Neural cell (in vitro differentiated cells): ENCODE results near the gene ZFC3H1. TPM values are rescaled to one million over a fixed set of nuclear protein-coding genes. Genes with fewer than 3 reads are reported as not detected.

ENCODE experiments used
- H2AFZ ChIP-seq: fragments of 200-600, 300-800 bp; sonication (generic), shearing (Covaris generic); 2 replicates; pipeline ENCODE4 v1.6.0; 2014; ENCODE audit warnings: low read depth, mild to moderate bottlenecking, antibody characterized with exemption, low read length, moderate library complexity
- H3F3A ChIP-seq: fragments of 200-600 bp; shearing (Covaris generic); 2 replicates; pipeline ENCODE4 v1.6.1; 2016; ENCODE audit warnings: mild to moderate bottlenecking, moderate library complexity, mixed read lengths, antibody characterized with exemption, low read length; ENCODE audit not compliant: insufficient read depth, poor library complexity, severe bottlenecking
- H3K27ac ChIP-seq: fragments of 200-600, 300-800 bp; sonication (generic), shearing (Covaris generic); 2 replicates; pipeline ENCODE4 v1.5.1; 2014; ENCODE audit warnings: mild to moderate bottlenecking, low read length, moderate library complexity
- H3K27me3 ChIP-seq: fragments of 300-800, 200-600 bp; sonication (generic), shearing (Covaris generic); 2 replicates; pipeline ENCODE4 v1.6.0; 2014; ENCODE audit warnings: mild to moderate bottlenecking, low read depth, low read length, moderate library complexity; ENCODE audit not compliant: insufficient read depth
- H3K36me3 ChIP-seq: fragments of 300-800, 200-600 bp; sonication (generic), shearing (Covaris generic); 2 replicates; pipeline ENCODE4 v1.5.1; 2014; ENCODE audit warnings: mild to moderate bottlenecking, antibody characterized with exemption, low read length, moderate library complexity; ENCODE audit not compliant: insufficient read depth
- H3K4me2 ChIP-seq: fragments of 300-800, 200-600 bp; sonication (generic), shearing (Covaris generic); 2 replicates; pipeline ENCODE4 v1.6.0; 2014; ENCODE audit warnings: mild to moderate bottlenecking, low read length
- H3K4me3 ChIP-seq: fragments of 300-800, 200-600 bp; sonication (generic), shearing (Covaris generic); 2 replicates; pipeline ENCODE4 v1.5.1; 2014; ENCODE audit warnings: mild to moderate bottlenecking, low read length, moderate library complexity
- H3K79me2 ChIP-seq: fragments of 200-600 bp; shearing (Covaris generic); replicated peaks from 2 replicates; pipeline ENCODE4 v1.6.0; 2014; ENCODE audit warnings: mild to moderate bottlenecking, low read length, moderate library complexity; ENCODE audit not compliant: insufficient read depth
- H3K9ac ChIP-seq: fragments of 300-800, 200-600 bp; sonication (generic), shearing (Covaris generic); 2 replicates; pipeline ENCODE4 v1.6.1; 2016; ENCODE audit warnings: mild to moderate bottlenecking, low read length, mixed read lengths
- H3K9me2 ChIP-seq: fragments of 200-600 bp; shearing (Covaris generic); 2 replicates; pipeline ENCODE4 v1.6.1; 2016; ENCODE audit warnings: mild to moderate bottlenecking, low read length, mixed read lengths; ENCODE audit not compliant: insufficient read depth
- H3K9me3 ChIP-seq: fragments of 200-600, 300-800 bp; sonication (generic), shearing (Covaris generic); 2 replicates; pipeline ENCODE4 v1.6.1; 2016; ENCODE audit warnings: mild to moderate bottlenecking, mixed run types, low read length, moderate library complexity, mixed read lengths
- H4K20me1 ChIP-seq: fragments of 200-600 bp; shearing (Covaris generic); 2 replicates; pipeline ENCODE4 v1.6.1; 2016; ENCODE audit warnings: mild to moderate bottlenecking, mixed run types; ENCODE audit not compliant: insufficient read depth
- CTCF ChIP-seq: fragments of 450-650 bp; IDR thresholded peaks from 2 replicates; pipeline ENCODE4 v1.5.1; 2014; ENCODE audit warnings: antibody characterized with exemption, mild to moderate bottlenecking, moderate library complexity; ENCODE audit not compliant: poor library complexity, severe bottlenecking
- EP300 ChIP-seq: fragments of 450-650 bp; conservative IDR thresholded peaks from 2 replicates; pipeline ENCODE4 v1.6.1; 2014; ENCODE audit warnings: antibody characterized with exemption, mild to moderate bottlenecking, moderate library complexity; ENCODE audit not compliant: poor library complexity, severe bottlenecking
- EZH2 ChIP-seq: fragments of 200-600, 300-800 bp; shearing (Covaris generic), sonication (generic); IDR thresholded peaks from 2 replicates; pipeline ENCODE4 v1.6.1; 2014; ENCODE audit warnings: antibody characterized with exemption, low read length, borderline replicate concordance, mild to moderate bottlenecking; ENCODE audit not compliant: insufficient read depth, poor library complexity, severe bottlenecking
- MXI1 ChIP-seq: fragments of 450-650 bp; conservative IDR thresholded peaks from 2 replicates; pipeline ENCODE4 v1.6.1; 2014; ENCODE audit warnings: antibody characterized with exemption, mild to moderate bottlenecking; ENCODE audit not compliant: poor library complexity, severe bottlenecking
- POLR2AphosphoS5 ChIP-seq: IDR thresholded peaks from 2 replicates; pipeline ENCODE4 v1.6.1; 2012
- RAD21 ChIP-seq: fragments of 450-650 bp; conservative IDR thresholded peaks from 2 replicates; pipeline ENCODE4 v1.6.1; 2014; ENCODE audit warnings: antibody characterized with exemption, mild to moderate bottlenecking, moderate library complexity
- REST ChIP-seq: IDR thresholded peaks from 2 replicates; pipeline ENCODE4 v1.6.1; 2012; ENCODE audit warnings: borderline replicate concordance
- SMC3 ChIP-seq: fragments of 450-650 bp; conservative IDR thresholded peaks from 2 replicates; pipeline ENCODE4 v1.6.1; 2014; ENCODE audit warnings: antibody characterized with exemption, mild to moderate bottlenecking, moderate library complexity; ENCODE audit not compliant: poor library complexity
- TAF1 ChIP-seq: IDR thresholded peaks from 2 replicates; pipeline ENCODE4 v1.6.1; 2012; ENCODE audit warnings: low read depth
- polyA plus RNA-seq: library from polyadenylated mRNA; depleted of rRNA; stranded (reverse); fragments of >200 nt; gene quantifications from 2 replicates; pipeline ENCODE4 v1.2.3, GENCODE V29; 2014

Gene ZFC3H1
- polyA plus RNA-seq, 1 donor from 2014 or later: 45.5 TPM

GRCh38 chr12:71649401-71649800 lies 14.2 kb downstream of the ZFC3H1 start:
- no peaks in the 10 kb centered on the region for H4K20me1 ChIP-seq

GRCh38 chr12:71648537-71648936 lies 15.1 kb downstream of the ZFC3H1 start:
- Histone ChIP-seq H2AFZ (no peak overlapping the region), H3F3A (no peaks in the 10 kb centered on the region), H4K20me1 (no peaks in the 10 kb centered on the region), H3K4me2 (no peak overlapping the region), H3K9ac (no peak overlapping the region), H3K4me3 (no peak overlapping the region), H3K36me3 (peaks cover 10% of the 10 kb centered on the region), H3K9me2 (no peaks in the 10 kb centered on the region), H3K27ac (no peak overlapping the region), H3K9me3 (no peaks in the 10 kb centered on the region), H3K79me2 (peaks cover 17% of the 10 kb centered on the region), H3K27me3 (no peaks in the 10 kb centered on the region)
- no peak for TF ChIP-seq SMC3
- no peak for TF ChIP-seq EZH2
- TF ChIP-seq RAD21: no peak
- no peak for TF ChIP-seq REST
- no peak for TF ChIP-seq MXI1

More at GRCh38 chr12:71649401-71649800, 14.2 kb downstream of the ZFC3H1 start:
- Histone ChIP-seq H3K9me3 (no peaks in the 10 kb centered on the region), H3K79me2 (peaks cover 24% of the 10 kb centered on the region), H3K36me3 (peaks cover 10% of the 10 kb centered on the region), H3F3A (no peaks in the 10 kb centered on the region), H3K27me3 (no peaks in the 10 kb centered on the region), H2AFZ (no peak overlapping the region), H3K9ac (no peak overlapping the region), H3K4me2 (no peak overlapping the region), H3K9me2 (no peaks in the 10 kb centered on the region), H3K27ac (no peak overlapping the region), H3K4me3 (no peak overlapping the region)
- TF ChIP-seq SMC3 (no peak), POLR2AphosphoS5 (no peak), RAD21 (no peak), EZH2 (no peak), REST (no peak), MXI1 (no peak), EP300 (no peak), CTCF (no peak), TAF1 (no peak)
